ENCODE results near the gene NDUFB2. TPM values are rescaled to one million over a fixed set of nuclear protein-coding genes. Genes with fewer than 3 reads are reported as not detected.
A peak's percentile ranks its signal among the peaks of the same experiment; 100 is the strongest.

The NDUFB2 gene
- total and polyA plus RNA-seq, 9 of the 15 experiments (the other 6 are each of a cell fraction or from before 2014, with no cell fraction given), result 220 to 2,075 (median 320) TPM

DNA sequence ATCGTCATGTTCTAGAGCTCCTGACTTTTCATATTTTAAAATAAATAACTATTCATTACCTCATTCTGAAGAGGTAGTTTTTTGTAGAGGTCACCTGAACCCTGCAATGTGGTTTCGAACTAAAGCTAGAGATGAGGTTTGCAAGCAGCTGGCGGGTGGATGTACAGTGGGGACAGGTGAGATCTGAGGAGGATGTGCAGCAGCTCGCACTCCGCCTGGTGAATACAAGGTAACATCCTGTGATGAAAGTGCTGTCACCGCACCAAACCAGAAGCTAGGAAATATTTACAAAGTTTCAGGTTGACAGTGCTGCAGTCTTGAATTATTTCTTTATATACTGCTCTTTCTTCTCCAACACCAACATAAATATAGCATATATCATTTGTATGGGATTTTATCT lies 26.5 kb downstream of the NDUFB2 start:
- CTCF ChIA-PET (ENCODE audit: low intra/inter-chr PET ratio), result no interaction called here
- no peak overlapping the region for H3K27ac ChIP-seq (ENCODE audit: extremely low read depth, low read depth, low read length)
- BruUV-seq (replicated peaks), result no TSS peak

More for the DNA sequence above, 26.5 kb downstream of the NDUFB2 start:
- intact Hi-C loops (cut with micrococcal nuclease), result no loop called here
- no peaks in the 10 kb centered on the region for H3K4me1 ChIP-seq (replicated peaks in 1 of 2; ENCODE audit: control insufficient read depth in 2 of 2, insufficient read depth in 2 of 2, low read length in 2 of 2)
- 97% methylated on average over 6 of the region's 6 CpGs for WGBS (ENCODE audit: insufficient coverage, low coverage, missing lambda C conversion rate)
- no peaks in the 10 kb centered on the region for H3K27me3 ChIP-seq (ENCODE audit: control insufficient read depth in 2 of 2, insufficient read depth in 2 of 2, low read length in 2 of 2)
- POLR2A ChIA-PET, result interaction anchor here (1.1 to 1.6 kb wide), 2 partner anchors 16 to 17 kb away, joined by 3 to 6 read pairs; no protein-coding TSS in a partner anchor
- TF ChIP-seq, protein P1, sequence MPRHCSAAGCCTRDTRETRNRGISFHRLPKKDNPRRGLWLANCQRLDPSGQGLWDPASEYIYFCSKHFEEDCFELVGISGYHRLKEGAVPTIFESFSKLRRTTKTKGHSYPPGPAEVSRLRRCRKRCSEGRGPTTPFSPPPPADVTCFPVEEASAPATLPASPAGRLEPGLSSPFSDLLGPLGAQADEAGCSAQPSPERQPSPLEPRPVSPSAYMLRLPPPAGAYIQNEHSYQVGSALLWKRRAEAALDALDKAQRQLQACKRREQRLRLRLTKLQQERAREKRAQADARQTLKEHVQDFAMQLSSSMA (CRISPR knock-in tag; IDR thresholded peaks at IDR 0.05), result no peak
- no peak for TF ChIP-seq CBFB (CRISPR knock-in tag; IDR thresholded peaks at IDR 0.05)
- 0 out of 2 replicates have a peak, but pooled peaks have one; percentile 23 for TF ChIP-seq FOXJ2 (tag; IDR thresholded peaks at IDR 0.05)
- TF ChIP-seq, protein P2, sequence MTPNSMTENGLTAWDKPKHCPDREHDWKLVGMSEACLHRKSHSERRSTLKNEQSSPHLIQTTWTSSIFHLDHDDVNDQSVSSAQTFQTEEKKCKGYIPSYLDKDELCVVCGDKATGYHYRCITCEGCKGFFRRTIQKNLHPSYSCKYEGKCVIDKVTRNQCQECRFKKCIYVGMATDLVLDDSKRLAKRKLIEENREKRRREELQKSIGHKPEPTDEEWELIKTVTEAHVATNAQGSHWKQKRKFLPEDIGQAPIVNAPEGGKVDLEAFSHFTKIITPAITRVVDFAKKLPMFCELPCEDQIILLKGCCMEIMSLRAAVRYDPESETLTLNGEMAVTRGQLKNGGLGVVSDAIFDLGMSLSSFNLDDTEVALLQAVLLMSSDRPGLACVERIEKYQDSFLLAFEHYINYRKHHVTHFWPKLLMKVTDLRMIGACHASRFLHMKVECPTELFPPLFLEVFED (CRISPR knock-in tag; conservative IDR thresholded peaks at IDR 0.05), result no peak
- no peak for TF ChIP-seq HNRNPLL (IDR thresholded peaks at IDR 0.05; ENCODE audit: low read depth, low read length, poor library complexity, severe bottlenecking)
- TF ChIP-seq POLR2B (IDR thresholded peaks at IDR 0.05; ENCODE audit: low read depth, partially characterized antibody), result no peak
- DNase-seq (ENCODE audit: extremely low read depth in 1 of 4, low spot score in 3 of 4), result no peak
- no peak for ATAC-seq
- H3K9me1 ChIP-seq (ENCODE audit: control insufficient read depth, insufficient read depth, low read length), result no peaks in the 10 kb centered on the region
- FAIRE-seq, result no peak
- no peaks in the 10 kb centered on the region for H4K20me1 ChIP-seq (replicated peaks; ENCODE audit: control insufficient read depth, insufficient read depth, low read length)
- no peak overlapping the region for H3K9ac ChIP-seq (ENCODE audit: insufficient read depth in 1 of 2, low read depth in 2 of 2, low read length in 2 of 2)
- no peak overlapping the region for H3K4me2 ChIP-seq (ENCODE audit: insufficient read depth, low read length)
- no peaks in the 10 kb centered on the region for H3K9me3 ChIP-seq (replicated peaks; ENCODE audit: control insufficient read depth, insufficient read depth, low read depth, low read length)
- H2AFZ ChIP-seq (ENCODE audit: low read depth, low read length), result no peak overlapping the region
- H3K36me3 ChIP-seq (ENCODE audit: control insufficient read depth, insufficient read depth, low read length), result peaks cover 16% of the 10 kb centered on the region
- in situ Hi-C loops (cut with MboI), result no loop called here
- no peaks in the 10 kb centered on the region for H3K79me2 ChIP-seq (ENCODE audit: control insufficient read depth, insufficient read depth, low read length)
- no peak overlapping the region for H3K4me3 ChIP-seq

All from K562 (cell line).